ENCODE results near the gene E2F4. TPM values are rescaled to one million over a fixed set of nuclear protein-coding genes. Genes with fewer than 3 reads are reported as not detected.

The E2F4 gene
- total and polyA plus RNA-seq, 9 of the 15 experiments (the other 6 are each of a cell fraction or from before 2014, with no cell fraction given), result 9.7 to 139 (median 106) TPM

GRCh38 chr16:67194260-67194659 lies 2.3 kb downstream of the E2F4 start:
- H3K9me3 ChIP-seq (replicated peaks; ENCODE audit: control insufficient read depth, insufficient read depth, low read depth, low read length), result no peaks in the 10 kb centered on the region
- ChIA-PET POLR2A (interaction anchor here (0.8 to 1.2 kb wide), 2 partner anchors 9 to 177 kb away, joined by 3 to 4 read pairs; no protein-coding TSS in a partner anchor), CTCF (ENCODE audit: low intra/inter-chr PET ratio) (no interaction called here)
- H3K9ac ChIP-seq (ENCODE audit: insufficient read depth in 1 of 2, low read depth in 2 of 2, low read length in 2 of 2), result peak overlapping the region; percentile 74 to 88; a peak in 3 of 4 replicates
- peaks cover 38 to 69% of the 10 kb centered on the region in 2 experiments for H3K4me1 ChIP-seq (replicated peaks in 1 of 2; ENCODE audit: control insufficient read depth in 2 of 2, insufficient read depth in 2 of 2, low read length in 2 of 2)
- no peak overlapping the region for H2AFZ ChIP-seq (ENCODE audit: low read depth, low read length)
- H3K4me2 ChIP-seq (ENCODE audit: insufficient read depth, low read length), result peak overlapping the region; percentile 97; the same call in 1 of the 2 replicates
- TF ChIP-seq NR4A1 (CRISPR knock-in tag; IDR thresholded peaks at IDR 0.05), result no peak
- TF ChIP-seq NR4A1 (tag; IDR thresholded peaks at IDR 0.05), result no peak
- TF ChIP-seq ETS1 (conservative IDR thresholded peaks at IDR 0.05; ENCODE audit: control insufficient read depth, low read depth, low read length), result 0 out of 2 replicates have a peak, but pooled peaks have one; percentile 50
- TF ChIP-seq CBFA2T3 (IDR thresholded peaks at IDR 0.05), result peak; percentile 41; the same call in 1 of the 2 replicates
- TF ChIP-seq ZBTB12 (CRISPR knock-in tag; IDR thresholded peaks at IDR 0.05), result no peak
- TF ChIP-seq RAD21 (CRISPR knock-in tag; conservative IDR thresholded peaks at IDR 0.05 in 1 of 2, IDR thresholded peaks at IDR 0.05 in 1 of 2), result no peak
- TF ChIP-seq ZNF592 (IDR thresholded peaks at IDR 0.05), result 0 out of 2 replicates have a peak, but pooled peaks have one; percentile 18
- TF ChIP-seq SETDB1 (IDR thresholded peaks at IDR 0.05; ENCODE audit: low read length), result no peak
- TF ChIP-seq BRCA1 (IDR thresholded peaks at IDR 0.05), result no peak
- no peak for TF ChIP-seq BRCA1 (CRISPR knock-in tag; IDR thresholded peaks at IDR 0.05)
- 0 out of 2 replicates have a peak, but pooled peaks have one; percentile 20 for TF ChIP-seq ARID1B (IDR thresholded peaks at IDR 0.05)
- TF ChIP-seq POLR2AphosphoS5 (IDR thresholded peaks at IDR 0.05; ENCODE audit: control insufficient read depth, insufficient read depth, low read depth, low read length), result 0 out of 2 replicates have a peak, but pooled peaks have one; percentile 15
- 0 out of 2 replicates have a peak, but pooled peaks have one; percentile 15 for TF ChIP-seq RBFOX2 (IDR thresholded peaks at IDR 0.05; ENCODE audit: low read depth, low read length)
- peak; percentile 51; the same call in 1 of the 2 replicates for TF ChIP-seq MYNN (IDR thresholded peaks at IDR 0.05)
- no peak for TF ChIP-seq MYNN (CRISPR knock-in tag; IDR thresholded peaks at IDR 0.05)
- TF ChIP-seq POLR2G (IDR thresholded peaks at IDR 0.05; ENCODE audit: low read depth, low read length), result peak; percentile 40; the same call in 1 of the 2 replicates
- peaks cover 46% of the 10 kb centered on the region for H3K79me2 ChIP-seq (ENCODE audit: control insufficient read depth, insufficient read depth, low read length)
- no peak for ATAC-seq
- peak overlapping the region; percentile 17; the same call in 1 of the 3 replicates for H3K27ac ChIP-seq (ENCODE audit: extremely low read depth, low read depth, low read length)
- intact Hi-C loops (cut with micrococcal nuclease), result loop anchor here (5.0 kb wide), 1 partner anchor 33 kb away; the partner anchor contains the start of gene TMEM208
- 64% methylated on average over 5 of the region's 6 CpGs for WGBS (ENCODE audit: insufficient coverage, low coverage, missing lambda C conversion rate)
- no peak for FAIRE-seq
- no peak overlapping the region for H3K4me3 ChIP-seq
- no peaks in the 10 kb centered on the region for H3K9me1 ChIP-seq (ENCODE audit: control insufficient read depth, insufficient read depth, low read length)
- no TSS peak for BruUV-seq (replicated peaks)
- H3K27me3 ChIP-seq (ENCODE audit: control insufficient read depth in 2 of 2, insufficient read depth in 2 of 2, low read length in 2 of 2), result no peaks in the 10 kb centered on the region
- no peak for DNase-seq (ENCODE audit: extremely low read depth in 1 of 4, low spot score in 3 of 4)
- no peaks in the 10 kb centered on the region for H4K20me1 ChIP-seq (replicated peaks; ENCODE audit: control insufficient read depth, insufficient read depth, low read length)
- in situ Hi-C loops (cut with MboI), result no loop called here
- H3K36me3 ChIP-seq (ENCODE audit: control insufficient read depth, insufficient read depth, low read length), result peaks cover 63% of the 10 kb centered on the region
